K562 (cell line): ENCODE results near the gene ITPK1. TPM values are rescaled to one million over a fixed set of nuclear protein-coding genes. Genes with fewer than 3 reads are reported as not detected.

Experiments used
- ATAC-seq: fragments of 200-7000 bp; cut with Tn5 transposase; 3 replicates; pipeline ENCODE4 v1.9.1; 2020; ENCODE audit warnings: moderate library complexity
- BruUV-seq: library from RNA; stranded (reverse); fragments of 400-500 nt; replicated peaks from 2 replicates; lab custom pipeline; 2021; lab: Mats Ljungman, UMichigan
- CTCF ChIA-PET: fragments of 300-600 bp; formaldehyde crosslinking; extraction: SDS; loops from one replicate; lab custom pipeline; 2021; ENCODE audit warnings: low intra/inter-chr PET ratio; lab: Yijun Ruan, JAX
- POLR2A ChIA-PET: fragments of 300-600, 350-650 bp; sonication (Branson Sonifier 250); formaldehyde crosslinking; extraction: SDS; loops from one replicate; lab custom pipeline; 2021; ENCODE audit warnings: antibody characterized with exemption, inconsistent platforms; lab: Yijun Ruan, JAX
- DNase-seq, 4 experiments: peaks; one replicate each; pipeline versions ENCODE4 v3.0.0 to v3.0.0-alpha.2; 2011 to 2018; ENCODE audit warnings: low spot score in 3 of 4, mixed read lengths in 3 of 4; ENCODE audit errors: extremely low read depth in 1 of 4
- FAIRE-seq: peaks from 2 replicates; lab custom pipeline; 2011; peaks lifted over from hg19 to GRCh38; lab: Jason Lieb, UNC
- H2AFZ ChIP-seq: 2 replicates; pipeline ENCODE4 v1.6.0; 2011; ENCODE audit warnings: low read depth, low read length, control low read depth, inconsistent platforms
- H3K27ac ChIP-seq: fragments of 200-600 bp; 3 replicates; pipeline ENCODE4 v1.8.0; 2011; ENCODE audit warnings: low read depth, mild to moderate bottlenecking, control low read depth, inconsistent platforms, low read length, moderate library complexity, mixed read lengths; ENCODE audit errors: extremely low read depth
- H3K27me3 ChIP-seq, 2 experiments: fragments of 300-600 bp in 1 of 2; 2 replicates in 1 of 2; 3 replicates in 1 of 2; pipeline versions ENCODE4 v1.6.0 to v1.8.0; 2011; ENCODE audit warnings: inconsistent platforms in 2 of 2, low read length in 2 of 2, mild to moderate bottlenecking in 1 of 2, mixed read lengths in 1 of 2, moderate library complexity in 1 of 2; ENCODE audit not compliant: control insufficient read depth in 2 of 2, insufficient read depth in 2 of 2
- H3K36me3 ChIP-seq: fragments of 300-600 bp; 3 replicates; pipeline ENCODE4 v1.8.0; 2011; ENCODE audit warnings: mild to moderate bottlenecking, low read length, inconsistent platforms; ENCODE audit not compliant: control insufficient read depth, insufficient read depth
- H3K4me1 ChIP-seq, 2 experiments: fragments of 200-600 bp in 1 of 2; replicated peaks in 1 of 2; 2 replicates in 1 of 2; 3 replicates in 1 of 2; pipeline versions ENCODE4 v1.5.1 to v1.8.0; 2011; ENCODE audit warnings: inconsistent platforms in 2 of 2, low read length in 2 of 2, mild to moderate bottlenecking in 1 of 2, mixed read lengths in 1 of 2, moderate library complexity in 1 of 2; ENCODE audit not compliant: control insufficient read depth in 2 of 2, insufficient read depth in 2 of 2
- H3K4me2 ChIP-seq: 2 replicates; pipeline ENCODE4 v1.6.1; 2011; ENCODE audit warnings: low read length, control low read depth, inconsistent platforms, mixed read lengths; ENCODE audit not compliant: insufficient read depth
- H3K4me3 ChIP-seq: fragments of 200-600 bp; sonication (generic), shearing (Covaris generic); 2 replicates; pipeline ENCODE4 v1.5.1; 2016; ENCODE audit warnings: control low read depth, inconsistent platforms
- H3K79me2 ChIP-seq: fragments of 200-600 bp; 3 replicates; pipeline ENCODE4 v1.8.0; 2011; ENCODE audit warnings: low read length, inconsistent platforms; ENCODE audit not compliant: control insufficient read depth, insufficient read depth
- H3K9ac ChIP-seq, 2 experiments: 2 replicates each; pipeline versions ENCODE4 v1.6.0 to v1.6.1; 2011; ENCODE audit warnings: low read depth in 2 of 2, low read length in 2 of 2, control low read depth in 1 of 2, inconsistent platforms in 1 of 2, mild to moderate bottlenecking in 1 of 2, mixed read lengths in 1 of 2; ENCODE audit not compliant: insufficient read depth in 1 of 2
- H3K9me1 ChIP-seq: one replicate; pipeline ENCODE4 v1.6.0; 2011; ENCODE audit warnings: inconsistent platforms, mild to moderate bottlenecking, low read length, moderate library complexity; ENCODE audit not compliant: control insufficient read depth, insufficient read depth
- H3K9me3 ChIP-seq: replicated peaks from 2 replicates; pipeline ENCODE4 v1.5.1; 2011; ENCODE audit warnings: low read depth, low read length, inconsistent platforms; ENCODE audit not compliant: control insufficient read depth, insufficient read depth
- H4K20me1 ChIP-seq: replicated peaks from 2 replicates; pipeline ENCODE4 v1.6.1; 2011; ENCODE audit warnings: low read length, inconsistent platforms, mixed read lengths; ENCODE audit not compliant: control insufficient read depth, insufficient read depth
- CLOCK ChIP-seq: fragments of 250-450 bp; sonication (Bioruptor Pico); IDR thresholded peaks from 2 replicates; pipeline ENCODE4 v1.4.0; 2020; ENCODE audit warnings: mild to moderate bottlenecking, moderate library complexity, borderline replicate concordance
- HDAC6 ChIP-seq: IDR thresholded peaks from 2 replicates; pipeline ENCODE4 v1.6.1; 2012; ENCODE audit warnings: low read depth, mild to moderate bottlenecking, control low read depth, inconsistent platforms, low read length, moderate library complexity
- ZNF12 ChIP-seq: sonication (generic); formaldehyde crosslinking; IDR thresholded peaks from 2 replicates; pipeline ENCODE4 v1.4.0; 2020; ENCODE audit warnings: mild to moderate bottlenecking, missing genetic modification reagents
- ZNF121 ChIP-seq: sonication (generic); formaldehyde crosslinking; conservative IDR thresholded peaks from 2 replicates; pipeline ENCODE4 v1.8.0; 2022; ENCODE audit warnings: missing genetic modification reagents
- WGBS: fragments of 100-300 bp; shearing (Covaris generic); methylation state at CpG from one replicate; pipeline ENCODE4 v1.1.6; 2016; ENCODE audit warnings: low coverage, mixed read lengths; ENCODE audit not compliant: insufficient coverage; ENCODE audit errors: missing lambda C conversion rate; 5-methylcytosine and 5-hydroxymethylcytosine counted together
- in situ Hi-C: fragments of 300-500 bp; cut with MboI; formaldehyde crosslinking; loops from 4 replicates; pipeline ENCODE4 v1.15.0; 2018; ENCODE audit warnings: inconsistent platforms, mixed read lengths
- intact Hi-C: fragments of 100-400 bp; cut with micrococcal nuclease; formaldehyde crosslinking; loops from 2 replicates; pipeline ENCODE4 v1.14.2; 2022
- polyA plus RNA-seq, 8 experiments: library from polyadenylated mRNA; depleted of rRNA in 4 of 8; stranded (reverse) in 5 of 8; unstranded in 3 of 8; fragments of >200 nt; fragmentation: Nextera tagmentation in 2 of 8; fragmentation: Illumina TruSeq in 1 of 8; extraction: Ambion mirVana in 2 of 8; extraction: Trizol in 1 of 8; gene quantifications; 2 replicates each; pipeline versions ENCODE4 v1.2.1 to v1.2.3, GENCODE V29; 2011 to 2014; ENCODE audit warnings: inconsistent platforms in 1 of 8, missing spikeins in 1 of 8
- total RNA-seq, 7 experiments: library from RNA; depleted of rRNA in 6 of 7; stranded (reverse); fragments of >200 nt in 6 of 7; fragmentation: Illumina TruSeq in 2 of 7; extraction: Trizol in 2 of 7; gene quantifications; 2 replicates each; pipeline versions ENCODE4 v1.2.1 to v1.2.3, GENCODE V29; 2011 to 2021; ENCODE audit warnings: low replicate concordance in 1 of 7
- TF ChIP-seq, protein P1 (sequence below): fragments of 450-650 bp; IDR thresholded peaks from 2 replicates; pipeline ENCODE4 v1.6.1; 2016; ENCODE audit warnings: antibody characterized with exemption
- TF ChIP-seq, protein P2 (sequence below), 2 experiments: fragments of 450-650 bp; IDR thresholded peaks; 2 replicates each; pipeline ENCODE4 v1.6.1; 2018; ENCODE audit warnings: mild to moderate bottlenecking in 2 of 2, low read depth in 1 of 2; ENCODE audit not compliant: partially characterized antibody in 2 of 2

ITPK1 gene
- total and polyA plus RNA-seq, 9 of the 15 experiments (the other 6 are each of a cell fraction or from before 2014, with no cell fraction given) = 1.2 to 39.2 (median 23.0) TPM

DNA sequence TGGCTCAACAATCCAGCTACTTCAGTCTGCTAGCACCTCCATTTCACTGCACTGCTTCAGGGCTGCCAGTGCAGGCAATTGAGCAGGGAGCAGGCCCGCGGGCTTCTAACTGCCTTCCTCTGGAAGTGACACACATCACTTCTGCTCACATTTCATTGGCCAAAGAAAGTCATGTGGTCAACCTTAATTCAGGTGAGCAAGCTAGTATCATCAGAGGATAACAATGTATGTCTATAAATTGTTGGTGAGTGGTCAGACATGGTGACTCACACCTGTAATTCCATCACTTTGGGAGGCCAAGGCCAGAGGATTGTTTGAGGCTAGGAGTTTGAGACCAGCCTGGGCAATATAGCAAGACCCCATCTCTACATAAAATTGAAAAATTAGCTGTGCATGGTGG lies 215.1 kb downstream of the ITPK1 start:
- Histone ChIP-seq H3K9me1 (no peaks in the 10 kb centered on the region), H4K20me1 (peaks cover 4% of the 10 kb centered on the region; the same call in 1 of the 2 replicates), H3K9me3 (no peaks in the 10 kb centered on the region), H2AFZ (no peak overlapping the region), H3K27ac (no peak overlapping the region), H3K4me2 (no peak overlapping the region), H3K27me3 (peaks cover 7 to 38% of the 10 kb centered on the region in 2 experiments), H3K79me2 (no peaks in the 10 kb centered on the region), H3K36me3 (no peaks in the 10 kb centered on the region), H3K4me1 (no peaks in the 10 kb centered on the region), H3K4me3 (no peak overlapping the region), H3K9ac (no peak overlapping the region)
- DNase-seq (no peak), FAIRE-seq (no peak), ATAC-seq (no peak)
- WGBS = 11% methylated on average over 2 of the region's 2 CpGs
- CTCF ChIA-PET = no interaction called here
- BruUV-seq = no TSS peak
- in situ Hi-C loops (no loop called here), intact Hi-C loops (no loop called here)
- TF ChIP-seq, protein P1, sequence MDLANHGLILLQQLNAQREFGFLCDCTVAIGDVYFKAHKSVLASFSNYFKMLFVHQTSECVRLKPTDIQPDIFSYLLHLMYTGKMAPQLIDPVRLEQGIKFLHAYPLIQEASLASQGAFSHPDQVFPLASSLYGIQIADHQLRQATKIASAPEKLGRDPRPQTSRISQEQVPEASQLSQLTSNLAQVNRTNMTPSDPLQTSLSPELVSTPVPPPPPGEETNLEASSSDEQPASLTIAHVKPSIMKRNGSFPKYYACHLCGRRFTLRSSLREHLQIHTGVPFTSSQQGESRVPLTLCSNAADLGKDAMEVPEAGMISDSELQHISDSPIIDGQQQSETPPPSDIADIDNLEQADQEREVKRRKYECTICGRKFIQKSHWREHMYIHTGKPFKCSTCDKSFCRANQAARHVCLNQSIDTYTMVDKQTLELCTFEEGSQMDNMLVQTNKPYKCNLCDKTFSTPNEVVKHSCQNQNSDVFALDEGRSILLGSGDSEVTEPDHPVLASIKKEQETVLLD = no peak
- peak; percentile 27; the same call in 1 of the 2 replicates for TF ChIP-seq ZNF121 (CRISPR knock-in tag)
- POLR2A ChIA-PET = no interaction called here

DNA sequence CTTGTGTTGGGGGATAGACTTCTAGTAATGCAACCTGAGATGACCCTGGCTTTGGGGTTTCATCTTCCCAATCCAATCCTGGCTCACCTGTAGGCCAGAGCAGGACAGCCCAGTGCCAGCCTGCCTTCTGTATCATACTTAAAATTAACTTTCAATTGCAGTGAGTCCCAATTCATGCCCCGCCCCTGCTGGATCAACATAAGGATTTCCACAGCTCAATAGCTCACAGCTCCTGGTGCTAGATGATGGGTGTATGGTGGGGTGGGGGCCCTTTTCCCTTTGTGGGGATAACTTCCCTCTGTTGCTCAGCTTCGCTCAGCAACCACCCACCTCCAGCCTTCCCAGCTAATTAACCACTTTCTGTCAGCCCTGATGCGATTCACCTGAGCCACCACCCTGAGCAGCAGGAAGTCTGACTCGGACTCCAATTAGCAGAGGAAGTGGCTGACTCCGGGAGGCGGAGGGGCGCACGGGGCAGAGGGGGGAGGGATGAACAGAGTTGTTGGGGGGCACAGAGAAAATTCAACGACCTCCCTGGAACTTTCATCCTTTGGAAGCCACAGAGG lies 217.1 kb downstream of the ITPK1 start:
- intact Hi-C loops (no loop called here), in situ Hi-C loops (no loop called here)
- no peak overlapping the region for H2AFZ ChIP-seq
- CTCF ChIA-PET = no interaction called here
- BruUV-seq = no TSS peak
- no peaks in the 10 kb centered on the region for H3K4me1 ChIP-seq
- H3K9me1 ChIP-seq = no peaks in the 10 kb centered on the region
- DNase-seq (no peak), ATAC-seq (no peak), FAIRE-seq (no peak)
- H3K4me2 ChIP-seq = no peak overlapping the region
- H3K4me3 ChIP-seq = no peak overlapping the region
- POLR2A ChIA-PET = interaction anchor here (1.1 kb wide), 1 partner anchor 18 kb away, joined by 3 read pairs; no protein-coding TSS in a partner anchor
- H3K9ac ChIP-seq = no peak overlapping the region
- no peaks in the 10 kb centered on the region for H3K36me3 ChIP-seq
- H4K20me1 ChIP-seq = no peaks in the 10 kb centered on the region
- no peak overlapping the region for H3K27ac ChIP-seq
- H3K27me3 ChIP-seq = peaks cover 7 to 32% of the 10 kb centered on the region in 2 experiments
- no peaks in the 10 kb centered on the region for H3K79me2 ChIP-seq
- H3K9me3 ChIP-seq = no peaks in the 10 kb centered on the region
- 2% methylated on average over 7 of the region's 9 CpGs for WGBS
- no peak for TF ChIP-seq ZNF12 (CRISPR knock-in tag)
- TF ChIP-seq, protein P2, sequence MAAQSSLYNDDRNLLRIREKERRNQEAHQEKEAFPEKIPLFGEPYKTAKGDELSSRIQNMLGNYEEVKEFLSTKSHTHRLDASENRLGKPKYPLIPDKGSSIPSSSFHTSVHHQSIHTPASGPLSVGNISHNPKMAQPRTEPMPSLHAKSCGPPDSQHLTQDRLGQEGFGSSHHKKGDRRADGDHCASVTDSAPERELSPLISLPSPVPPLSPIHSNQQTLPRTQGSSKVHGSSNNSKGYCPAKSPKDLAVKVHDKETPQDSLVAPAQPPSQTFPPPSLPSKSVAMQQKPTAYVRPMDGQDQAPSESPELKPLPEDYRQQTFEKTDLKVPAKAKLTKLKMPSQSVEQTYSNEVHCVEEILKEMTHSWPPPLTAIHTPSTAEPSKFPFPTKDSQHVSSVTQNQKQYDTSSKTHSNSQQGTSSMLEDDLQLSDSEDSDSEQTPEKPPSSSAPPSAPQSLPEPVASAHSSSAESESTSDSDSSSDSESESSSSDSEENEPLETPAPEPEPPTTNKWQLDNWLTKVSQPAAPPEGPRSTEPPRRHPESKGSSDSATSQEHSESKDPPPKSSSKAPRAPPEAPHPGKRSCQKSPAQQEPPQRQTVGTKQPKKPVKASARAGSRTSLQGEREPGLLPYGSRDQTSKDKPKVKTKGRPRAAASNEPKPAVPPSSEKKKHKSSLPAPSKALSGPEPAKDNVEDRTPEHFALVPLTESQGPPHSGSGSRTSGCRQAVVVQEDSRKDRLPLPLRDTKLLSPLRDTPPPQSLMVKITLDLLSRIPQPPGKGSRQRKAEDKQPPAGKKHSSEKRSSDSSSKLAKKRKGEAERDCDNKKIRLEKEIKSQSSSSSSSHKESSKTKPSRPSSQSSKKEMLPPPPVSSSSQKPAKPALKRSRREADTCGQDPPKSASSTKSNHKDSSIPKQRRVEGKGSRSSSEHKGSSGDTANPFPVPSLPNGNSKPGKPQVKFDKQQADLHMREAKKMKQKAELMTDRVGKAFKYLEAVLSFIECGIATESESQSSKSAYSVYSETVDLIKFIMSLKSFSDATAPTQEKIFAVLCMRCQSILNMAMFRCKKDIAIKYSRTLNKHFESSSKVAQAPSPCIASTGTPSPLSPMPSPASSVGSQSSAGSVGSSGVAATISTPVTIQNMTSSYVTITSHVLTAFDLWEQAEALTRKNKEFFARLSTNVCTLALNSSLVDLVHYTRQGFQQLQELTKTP (IDR thresholded peaks at IDR 0.05; ENCODE audit: low read depth in 1 of 2, partially characterized antibody in 2 of 2) = no peak
- no peak for TF ChIP-seq CLOCK (CRISPR knock-in tag)
- TF ChIP-seq HDAC6 = no peak
